Mesothelial cell of epicardium (in vitro differentiated cells): Measurements from ENCODE around the gene TSEN54. TPM values are rescaled to one million over a fixed set of nuclear protein-coding genes. Genes with fewer than 3 reads are reported as not detected.

ENCODE experiments used
- DNase-seq, 2 experiments: peaks; one replicate each; pipeline ENCODE4 v3.0.0; 2021; ENCODE audit warnings: low spot score in 2 of 2; ENCODE audit not compliant: unreplicated experiment in 2 of 2
- H3K27ac Mint-ChIP-seq: 2 replicates; pipeline ENCODE4 v1.8.0; 2021; ENCODE audit warnings: mixed read lengths
- H3K27me3 Mint-ChIP-seq: 2 replicates; pipeline ENCODE4 v1.8.0; 2021; ENCODE audit warnings: low read depth, mixed read lengths
- H3K36me3 Mint-ChIP-seq: 2 replicates; pipeline ENCODE4 v1.8.0; 2021; ENCODE audit warnings: mixed read lengths
- H3K4me1 Mint-ChIP-seq: 2 replicates; pipeline ENCODE4 v1.8.0; 2021; ENCODE audit warnings: mixed read lengths
- H3K4me3 Mint-ChIP-seq: 2 replicates; pipeline ENCODE4 v1.8.0; 2021; ENCODE audit warnings: mild to moderate bottlenecking, moderate library complexity, mixed read lengths
- H3K9me3 Mint-ChIP-seq: 2 replicates; pipeline ENCODE4 v1.8.0; 2021; ENCODE audit warnings: mixed read lengths
- total RNA-seq: library from RNA; stranded (reverse); gene quantifications from 3 replicates; pipeline ENCODE4 v1.2.1, GENCODE V29; 2021
- TF ChIP-seq, protein P1 (sequence below): fragments of 200-600 bp; sonication (generic); IDR thresholded peaks from one replicate; pipeline ENCODE4 v1.5.0; 2021; ENCODE audit warnings: antibody characterized with exemption; ENCODE audit not compliant: unreplicated experiment

The TSEN54 gene
- total RNA-seq, 1 donor from 2014 or later: 31.8 TPM

GRCh38 chr17:75557852-75558665, 41.7 kb downstream of the TSEN54 start:
- H3K9me3 Mint-ChIP-seq: no peaks in the 10 kb centered on the region
- H3K4me1 Mint-ChIP-seq: peaks cover 12% of the 10 kb centered on the region
- no peak overlapping the region for H3K4me3 Mint-ChIP-seq
- no peak for DNase-seq
- no peaks in the 10 kb centered on the region for H3K36me3 Mint-ChIP-seq
- H3K27ac Mint-ChIP-seq: no peak overlapping the region
- no peaks in the 10 kb centered on the region for H3K27me3 Mint-ChIP-seq
- TF ChIP-seq, protein P1, sequence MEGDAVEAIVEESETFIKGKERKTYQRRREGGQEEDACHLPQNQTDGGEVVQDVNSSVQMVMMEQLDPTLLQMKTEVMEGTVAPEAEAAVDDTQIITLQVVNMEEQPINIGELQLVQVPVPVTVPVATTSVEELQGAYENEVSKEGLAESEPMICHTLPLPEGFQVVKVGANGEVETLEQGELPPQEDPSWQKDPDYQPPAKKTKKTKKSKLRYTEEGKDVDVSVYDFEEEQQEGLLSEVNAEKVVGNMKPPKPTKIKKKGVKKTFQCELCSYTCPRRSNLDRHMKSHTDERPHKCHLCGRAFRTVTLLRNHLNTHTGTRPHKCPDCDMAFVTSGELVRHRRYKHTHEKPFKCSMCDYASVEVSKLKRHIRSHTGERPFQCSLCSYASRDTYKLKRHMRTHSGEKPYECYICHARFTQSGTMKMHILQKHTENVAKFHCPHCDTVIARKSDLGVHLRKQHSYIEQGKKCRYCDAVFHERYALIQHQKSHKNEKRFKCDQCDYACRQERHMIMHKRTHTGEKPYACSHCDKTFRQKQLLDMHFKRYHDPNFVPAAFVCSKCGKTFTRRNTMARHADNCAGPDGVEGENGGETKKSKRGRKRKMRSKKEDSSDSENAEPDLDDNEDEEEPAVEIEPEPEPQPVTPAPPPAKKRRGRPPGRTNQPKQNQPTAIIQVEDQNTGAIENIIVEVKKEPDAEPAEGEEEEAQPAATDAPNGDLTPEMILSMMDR: no peak

DNA sequence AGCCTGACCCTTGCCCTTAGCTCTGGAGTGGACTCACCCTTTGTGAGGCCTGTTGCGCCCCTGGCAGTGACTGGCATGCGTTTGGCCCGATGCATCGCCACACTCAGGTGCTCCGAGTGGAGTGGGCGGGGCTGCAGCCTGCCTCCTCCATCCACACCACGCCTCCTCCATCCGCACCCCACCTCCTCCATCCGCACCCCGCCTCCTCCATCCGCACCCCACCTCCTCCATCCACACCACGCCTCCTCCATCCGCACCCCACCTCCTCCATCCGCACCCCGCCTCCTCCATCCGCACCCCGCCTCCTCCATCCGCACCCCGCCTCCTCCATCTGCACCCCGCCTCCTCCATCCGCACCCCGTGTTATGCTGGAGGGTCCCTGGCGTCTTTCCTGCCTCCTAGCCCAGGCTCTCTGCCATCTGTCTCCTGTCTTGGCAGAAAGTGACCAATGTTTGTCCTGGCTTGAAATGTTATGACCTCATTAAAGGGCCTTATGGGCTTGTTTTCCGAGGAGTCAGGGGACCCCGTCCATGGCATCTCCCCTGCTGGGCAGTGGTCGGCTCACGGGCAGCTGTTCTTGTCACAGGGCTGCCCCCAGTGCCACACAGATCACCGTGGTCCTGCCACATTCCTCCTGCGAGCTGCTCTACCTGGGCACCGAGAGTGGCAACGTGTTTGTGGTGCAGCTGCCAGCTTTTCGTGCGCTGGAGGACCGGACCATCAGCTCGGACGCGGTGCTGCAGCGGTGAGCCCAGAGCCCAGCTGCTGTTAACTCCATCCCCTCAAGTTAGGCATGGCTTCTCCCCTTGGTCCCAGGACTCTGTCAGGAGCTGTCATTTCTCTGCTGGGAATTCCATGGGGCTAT, 42.6 kb downstream of the TSEN54 start:
- no peaks in the 10 kb centered on the region for H3K27me3 Mint-ChIP-seq
- peaks cover 3% of the 10 kb centered on the region for H3K4me1 Mint-ChIP-seq
- H3K4me3 Mint-ChIP-seq: no peak overlapping the region
- TF ChIP-seq, protein P1: no peak
- H3K9me3 Mint-ChIP-seq: no peaks in the 10 kb centered on the region
- no peaks in the 10 kb centered on the region for H3K36me3 Mint-ChIP-seq
- peak overlapping the region; percentile 34 for H3K27ac Mint-ChIP-seq
- DNase-seq: no peak

DNA sequence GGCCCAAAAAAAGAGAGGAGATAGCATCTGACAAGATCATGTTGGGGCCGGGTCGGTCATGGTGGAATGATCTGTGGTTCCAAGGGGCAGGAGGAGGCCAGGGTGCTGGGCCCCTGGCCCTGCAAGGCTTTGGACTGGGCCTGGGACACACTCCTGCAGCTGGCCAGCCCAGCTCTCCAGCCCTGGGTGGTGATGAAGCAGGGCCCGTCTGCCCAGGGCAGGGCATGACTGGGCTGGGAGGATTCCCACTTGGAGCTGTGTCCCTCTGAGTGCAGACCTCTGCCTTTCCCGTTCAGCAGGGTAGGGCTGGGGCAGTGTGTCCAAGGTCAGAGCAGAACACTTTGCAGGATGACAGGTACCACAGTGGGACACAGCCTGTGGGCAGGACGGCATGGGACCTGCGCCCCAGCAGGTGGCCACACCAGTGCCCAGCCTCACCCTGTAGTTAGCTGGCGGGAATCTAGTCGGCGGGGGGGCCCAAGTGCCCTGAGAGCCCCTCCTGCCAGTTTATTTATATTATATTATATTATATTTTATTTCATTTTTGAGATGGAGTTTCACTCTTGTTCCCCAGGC, 43.7 kb downstream of the TSEN54 start:
- Mint-ChIP-seq H3K36me3 (no peaks in the 10 kb centered on the region), H3K9me3 (no peaks in the 10 kb centered on the region), H3K27ac (no peak overlapping the region), H3K4me1 (peaks cover 2% of the 10 kb centered on the region), H3K27me3 (no peaks in the 10 kb centered on the region), H3K4me3 (no peak overlapping the region)
- TF ChIP-seq, protein P1: no peak
- no peak for DNase-seq

DNA sequence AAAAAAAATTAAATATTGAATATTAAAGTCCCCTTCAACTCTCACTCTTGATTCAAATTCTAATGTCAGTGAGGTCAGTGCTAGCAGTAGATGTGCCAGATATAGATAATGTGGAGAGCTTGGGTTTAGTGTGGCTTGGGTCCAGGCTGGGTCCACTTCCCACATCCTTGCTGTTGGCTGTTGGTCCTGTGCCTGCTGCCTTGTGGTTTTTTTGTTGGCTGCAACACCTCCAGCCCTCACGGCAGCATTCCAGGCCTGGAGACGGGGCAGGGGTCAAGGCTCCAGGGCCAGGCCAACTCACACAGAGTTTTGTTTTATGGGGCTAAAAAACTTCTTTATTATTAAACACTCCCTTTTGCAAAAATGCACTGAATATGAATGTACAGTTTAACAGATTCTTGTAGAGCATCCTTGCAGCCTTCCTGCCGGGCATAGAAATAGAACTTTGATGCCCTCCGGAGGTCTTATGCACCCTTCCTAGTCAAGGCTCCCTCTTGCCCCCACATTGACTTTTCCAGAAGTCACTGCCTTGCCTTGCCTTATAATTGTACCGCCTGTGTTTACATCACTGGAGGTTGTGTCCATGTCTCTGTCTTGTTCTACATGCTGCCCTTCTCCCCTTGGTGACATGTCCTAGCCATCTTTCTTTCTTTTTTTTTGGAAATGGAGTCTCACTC, 45.7 kb downstream of the TSEN54 start:
- Mint-ChIP-seq H3K4me1 (peaks cover under 1% of the 10 kb centered on the region), H3K4me3 (no peak overlapping the region), H3K9me3 (no peaks in the 10 kb centered on the region), H3K27ac (no peak overlapping the region), H3K27me3 (no peaks in the 10 kb centered on the region), H3K36me3 (no peaks in the 10 kb centered on the region)
- TF ChIP-seq, protein P1: no peak
- no peak for DNase-seq

- TF ChIP-seq, protein P1: no peak
- no peaks in the 10 kb centered on the region for H3K27me3 Mint-ChIP-seq
- H3K4me1 Mint-ChIP-seq: no peaks in the 10 kb centered on the region
- H3K36me3 Mint-ChIP-seq: no peaks in the 10 kb centered on the region
- H3K27ac Mint-ChIP-seq: no peak overlapping the region
- DNase-seq: no peak
- H3K4me3 Mint-ChIP-seq: no peak overlapping the region
- no peaks in the 10 kb centered on the region for H3K9me3 Mint-ChIP-seq
These were observed 46.9 kb downstream of the TSEN54 start for GRCh38 chr17:75563063-75563758.
